Stimulated activated CD8-positive, alpha-beta memory T cell treated with anti-CD3 and anti-CD28 coated beads, Interleukin-15, amount 100 ng/mL, for 48 hours (primary cell): Measurements from ENCODE around the gene NR3C2.
"Not testable (repeated sequence)": the region's sequence is repeated elsewhere in the genome, so short reads cannot be mapped to it uniquely, and the experiment has no call there.

Experiments
- DNase-seq, 2 donors: peaks; one replicate each; pipeline ENCODE4 v3.0.0-alpha.2; 2020; ENCODE audit warnings: low read depth in 2 of 2

NR3C2 gene

GRCh38 chr4:148170408-148171365 is 271.5 kb downstream of the NR3C2 start:
- no peak for DNase-seq

GRCh38 chr4:148166132-148166591 is 276.1 kb downstream of the NR3C2 start:
- no peak for DNase-seq

GRCh38 chr4:148164557-148164956 is 277.7 kb downstream of the NR3C2 start:
- no peak for DNase-seq

- no peak for DNase-seq
These were observed 279.2 kb downstream of the NR3C2 start for GRCh38 chr4:148162991-148163390.

GRCh38 chr4:148162519-148162918 is 279.7 kb downstream of the NR3C2 start:
- DNase-seq = no peak

GRCh38 chr4:148161601-148162000 is 280.6 kb downstream of the NR3C2 start:
- no peak for DNase-seq

GRCh38 chr4:148159793-148160192 is 282.4 kb downstream of the NR3C2 start:
- no peak for DNase-seq

- DNase-seq = no peak
These were observed 287.4 kb downstream of the NR3C2 start for GRCh38 chr4:148154769-148155168.

GRCh38 chr4:148152868-148153625 is 289.2 kb downstream of the NR3C2 start:
- no peak for DNase-seq

- DNase-seq = no peak
These were observed 290.4 kb downstream of the NR3C2 start for GRCh38 chr4:148151806-148152205.

GRCh38 chr4:148145475-148145874 is 296.7 kb downstream of the NR3C2 start:
- no peak for DNase-seq

- DNase-seq = no peak
These were observed 299.0 kb downstream of the NR3C2 start for GRCh38 chr4:148143174-148143573.

- DNase-seq = no peak
These were observed 300.7 kb downstream of the NR3C2 start for GRCh38 chr4:148141501-148141900.

- no peak for DNase-seq
These were observed 315.4 kb downstream of the NR3C2 start for GRCh38 chr4:148126825-148127224.

- no peak for DNase-seq
These were observed 317.7 kb downstream of the NR3C2 start for GRCh38 chr4:148124512-148124911.

GRCh38 chr4:148123161-148123560 is 319.1 kb downstream of the NR3C2 start:
- not testable (repeated sequence) for DNase-seq

GRCh38 chr4:148120216-148120615 is 322.0 kb downstream of the NR3C2 start:
- DNase-seq = no peak

- DNase-seq = no peak
These were observed 323.6 kb downstream of the NR3C2 start for GRCh38 chr4:148118633-148119032.

- DNase-seq = no peak
These were observed 324.0 kb downstream of the NR3C2 start for GRCh38 chr4:148118179-148118578.

GRCh38 chr4:148116969-148117368 is 325.2 kb downstream of the NR3C2 start:
- no peak for DNase-seq

GRCh38 chr4:148116264-148116663 is 325.9 kb downstream of the NR3C2 start:
- no peak for DNase-seq

GRCh38 chr4:148114436-148114835 is 327.8 kb downstream of the NR3C2 start:
- no peak for DNase-seq
